AG09309 (cell line): ENCODE measurements around the gene TRPV4.

Source experiments
- DNase-seq: peaks from one replicate; pipeline ENCODE4 v3.0.0-alpha.2; 2010; ENCODE audit warnings: low read depth
- H3K4me3 ChIP-seq: 2 replicates; pipeline ENCODE4 v1.5.1; 2011; ENCODE audit warnings: mild to moderate bottlenecking, low read depth, low read length, moderate library complexity; ENCODE audit not compliant: control insufficient read depth
- CTCF ChIP-seq: IDR thresholded peaks from 2 replicates; pipeline ENCODE4 v1.5.1; 2011; ENCODE audit warnings: mild to moderate bottlenecking, low read depth, low read length, inconsistent platforms; ENCODE audit not compliant: insufficient read depth, control insufficient read depth; ENCODE audit errors: missing control alignments

Gene TRPV4

GRCh38 chr12:109878247-109878625 lies 45.0 kb upstream of the TRPV4 start:
- DNase-seq, result no peak
- no peak for TF ChIP-seq CTCF
- H3K4me3 ChIP-seq, result no peak overlapping the region

GRCh38 chr12:109877504-109878246 lies 44.5 kb upstream of the TRPV4 start:
- no peak for DNase-seq
- no peak for TF ChIP-seq CTCF
- H3K4me3 ChIP-seq, result no peak overlapping the region

- TF ChIP-seq CTCF, result no peak
- DNase-seq, result no peak
- no peak overlapping the region for H3K4me3 ChIP-seq
Observed at GRCh38 chr12:109876406-109876805, 43.2 kb upstream of the TRPV4 start.

GRCh38 chr12:109875572-109876131 lies 42.5 kb upstream of the TRPV4 start:
- no peak overlapping the region for H3K4me3 ChIP-seq
- TF ChIP-seq CTCF, result no peak
- no peak for DNase-seq

DNA sequence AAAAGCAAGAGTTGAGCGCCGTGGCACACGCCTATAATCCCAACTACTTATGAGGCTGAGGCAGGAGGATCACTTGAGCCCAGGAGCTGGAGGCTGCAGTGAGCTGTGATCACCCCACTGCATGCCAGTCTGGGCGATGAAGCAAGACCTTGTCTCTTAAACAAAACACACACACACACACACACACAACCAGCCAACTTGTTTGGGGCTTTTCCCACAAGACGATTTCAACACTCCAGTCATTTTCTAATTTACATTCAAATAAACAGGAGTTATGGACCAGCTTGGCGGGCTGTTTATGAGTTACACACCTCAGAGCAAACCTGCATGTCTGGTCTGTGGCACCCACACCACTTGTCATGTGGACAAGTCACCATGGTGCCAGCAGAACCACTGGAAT lies 40.5 kb upstream of the TRPV4 start:
- DNase-seq, result no peak
- no peak overlapping the region for H3K4me3 ChIP-seq
- TF ChIP-seq CTCF, result no peak

GRCh38 chr12:109871668-109872314 lies 38.6 kb upstream of the TRPV4 start:
- TF ChIP-seq CTCF, result no peak
- H3K4me3 ChIP-seq, result no peak overlapping the region
- no peak for DNase-seq

GRCh38 chr12:109870648-109871047 lies 37.5 kb upstream of the TRPV4 start:
- no peak for DNase-seq
- H3K4me3 ChIP-seq, result no peak overlapping the region
- no peak for TF ChIP-seq CTCF
